SIG-M5 treated with dmso at 0.1 percent for 504 hours (cell line): ENCODE data around the gene GAR1.
"Not testable (repeated sequence)": the region's sequence is repeated elsewhere in the genome, so short reads cannot be mapped to it uniquely, and the experiment has no call there.

Experiments
- DNase-seq: peaks from one replicate; lab custom pipeline; 2025; ENCODE audit not compliant: unreplicated experiment; lab: John Stamatoyannopoulos, UW

GAR1 gene

DNA sequence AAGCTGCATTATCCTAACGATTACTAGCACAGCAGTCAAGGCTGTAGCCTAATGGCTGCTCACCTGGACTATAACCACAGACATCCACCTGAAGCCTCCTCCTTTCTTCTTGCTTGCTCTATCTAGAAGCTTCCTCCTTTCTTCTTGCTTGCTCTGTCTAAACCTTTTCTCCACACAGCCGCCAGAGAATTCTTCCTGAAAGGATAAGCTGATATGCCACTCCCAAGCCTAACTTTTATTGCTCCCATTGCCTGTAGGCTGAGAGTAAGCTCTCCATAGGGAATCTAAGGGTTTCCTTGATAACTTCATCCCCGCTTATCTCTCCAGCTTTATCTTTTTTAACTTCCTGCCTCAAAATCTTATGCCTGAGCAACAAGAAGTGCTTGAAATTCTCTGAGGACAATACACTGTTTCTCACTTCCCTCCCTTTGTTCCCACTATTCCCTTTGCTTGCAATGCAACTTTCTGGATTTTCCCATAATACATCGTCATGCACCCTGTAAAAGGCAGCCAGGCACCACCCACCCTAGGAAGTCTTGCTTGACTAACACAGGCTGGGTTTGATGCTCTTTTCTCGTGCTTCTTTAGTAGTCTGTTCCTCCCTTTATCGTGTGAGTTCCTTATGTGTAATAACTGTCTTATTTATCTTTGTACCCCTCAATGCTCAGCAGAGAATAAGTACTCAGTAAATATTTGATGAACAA is 31.0 kb downstream of the GAR1 start:
- no peak for DNase-seq

DNA sequence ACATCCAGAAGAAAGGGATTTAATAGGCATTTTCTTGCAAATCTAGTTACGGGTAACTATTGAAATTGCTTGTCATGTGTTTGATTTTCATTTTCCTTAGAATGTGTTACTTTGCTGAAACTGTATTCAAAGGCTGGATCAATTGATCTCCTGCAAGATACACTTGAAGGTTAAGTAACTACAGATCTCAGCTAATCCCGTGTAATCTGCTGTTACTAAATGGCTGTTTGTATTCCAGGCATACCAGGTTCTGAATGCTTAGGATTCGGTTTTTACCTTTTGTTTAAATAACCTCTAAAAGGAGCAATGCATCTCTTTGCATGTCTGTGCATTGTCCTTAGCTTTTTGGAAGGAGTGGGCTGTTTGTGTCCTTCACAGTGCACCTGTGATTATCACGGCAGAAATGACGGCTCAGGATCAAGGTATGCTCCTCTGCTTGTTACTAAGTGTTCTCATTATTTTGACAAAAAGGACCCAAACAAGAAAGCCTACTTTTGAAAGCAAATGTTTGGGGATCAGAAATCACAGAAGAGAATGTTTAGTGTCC is 32.4 kb downstream of the GAR1 start, which contains the start of gene LRIT3:
TSS of gene LRIT3 (plus strand) at position 212 of the 547 bp plus-strand sequence. CDS start at position 307, 95 bp downstream.
- DNase-seq, result no peak

DNA sequence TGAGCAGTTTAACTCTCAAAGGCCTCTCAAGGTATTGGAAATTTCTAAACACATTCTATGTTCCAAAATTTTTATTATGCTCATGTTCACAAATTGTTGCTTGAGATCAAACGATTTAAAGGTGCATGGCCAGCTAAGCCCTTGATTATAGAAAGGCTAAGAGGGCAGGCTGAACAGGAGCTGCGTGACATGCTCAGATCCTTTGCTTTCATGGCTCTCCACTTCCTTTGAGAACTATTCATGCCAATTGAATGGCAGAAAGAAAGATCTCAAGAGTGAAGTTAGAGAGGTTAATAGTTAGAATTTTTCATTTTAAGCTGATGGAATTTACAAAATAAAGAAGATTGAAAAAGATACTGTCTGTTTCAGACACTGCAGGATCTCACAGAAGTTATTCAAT is 32.9 kb downstream of the GAR1 start:
- no peak for DNase-seq

DNA sequence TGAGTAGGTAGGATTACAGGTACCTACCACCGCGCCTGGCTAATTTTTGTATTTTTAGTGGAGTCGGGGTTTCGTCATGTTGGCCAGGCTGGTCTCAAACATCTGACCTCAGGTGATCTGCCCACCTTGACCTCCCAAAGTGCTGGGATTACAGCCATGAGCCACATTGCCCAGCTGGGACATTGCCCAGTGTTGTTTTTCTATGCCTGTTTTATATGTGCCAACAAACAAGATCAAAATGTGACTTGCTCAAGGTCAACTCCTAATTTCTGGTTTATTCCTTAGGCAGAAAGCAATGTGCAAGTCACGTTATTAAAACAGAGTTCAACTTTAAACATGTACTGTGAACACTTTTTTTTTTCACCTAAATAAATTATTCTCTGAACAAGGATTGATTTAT is 35.0 kb downstream of the GAR1 start:
- DNase-seq, result no peak

DNA sequence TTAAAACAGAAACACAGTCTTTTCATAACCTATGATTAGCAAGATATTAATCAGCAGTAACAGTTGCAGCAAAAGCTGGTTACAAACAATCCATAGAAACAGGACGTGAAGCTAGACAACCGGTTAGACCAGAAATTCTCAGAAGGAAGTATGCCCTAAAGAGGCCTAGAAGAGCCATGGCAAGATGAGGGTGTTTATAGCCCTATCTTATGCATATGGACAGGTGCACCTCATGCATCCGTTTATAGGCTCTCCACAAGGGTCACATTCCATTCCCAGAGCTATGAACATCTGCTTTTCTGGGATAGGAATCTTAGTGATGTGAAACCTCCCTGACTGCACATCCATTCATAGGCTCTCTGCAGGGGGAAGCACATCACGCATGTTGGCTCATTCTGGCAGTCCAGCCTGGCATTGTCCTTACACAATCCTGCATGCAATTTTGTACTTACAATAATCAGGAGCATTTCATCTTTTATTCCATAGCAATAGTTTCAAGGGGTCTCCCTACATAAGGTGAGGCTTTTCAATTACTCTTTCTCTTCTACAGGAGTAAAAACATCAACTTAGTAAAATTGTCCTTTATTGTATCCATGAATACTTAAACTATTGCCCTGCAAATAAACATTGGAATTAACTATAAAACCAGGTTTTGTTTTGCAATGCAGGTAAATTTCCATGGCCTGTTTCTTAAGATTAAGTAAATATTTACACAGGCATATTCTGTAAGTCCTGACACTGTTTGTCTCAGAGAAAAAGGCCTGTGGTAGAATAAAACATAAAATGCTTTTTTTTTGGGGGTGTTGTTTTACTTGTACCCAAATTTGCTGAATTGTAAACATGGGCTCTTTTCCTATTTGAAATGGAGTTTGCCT is 44.1 kb downstream of the GAR1 start:
- DNase-seq, result not testable (repeated sequence)

DNA sequence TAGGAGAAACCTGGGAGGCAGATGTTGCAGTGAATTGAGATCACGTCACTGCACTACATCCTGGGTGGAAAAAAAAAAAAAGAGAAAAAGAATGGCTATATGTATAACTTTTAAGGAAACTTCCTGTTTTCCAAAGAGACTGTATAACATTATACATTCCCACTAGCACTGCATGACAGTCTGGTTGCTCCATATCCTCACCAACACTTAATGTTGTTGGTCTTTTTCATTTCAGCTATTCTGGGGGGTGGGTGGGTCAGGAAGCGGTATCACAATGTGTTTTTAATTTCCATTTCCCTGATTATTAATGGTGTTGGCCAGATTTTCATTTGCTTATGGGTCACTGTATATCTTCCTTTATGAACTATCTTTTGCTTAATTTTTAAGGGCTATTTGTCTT is 45.7 kb downstream of the GAR1 start:
- no peak for DNase-seq

DNA sequence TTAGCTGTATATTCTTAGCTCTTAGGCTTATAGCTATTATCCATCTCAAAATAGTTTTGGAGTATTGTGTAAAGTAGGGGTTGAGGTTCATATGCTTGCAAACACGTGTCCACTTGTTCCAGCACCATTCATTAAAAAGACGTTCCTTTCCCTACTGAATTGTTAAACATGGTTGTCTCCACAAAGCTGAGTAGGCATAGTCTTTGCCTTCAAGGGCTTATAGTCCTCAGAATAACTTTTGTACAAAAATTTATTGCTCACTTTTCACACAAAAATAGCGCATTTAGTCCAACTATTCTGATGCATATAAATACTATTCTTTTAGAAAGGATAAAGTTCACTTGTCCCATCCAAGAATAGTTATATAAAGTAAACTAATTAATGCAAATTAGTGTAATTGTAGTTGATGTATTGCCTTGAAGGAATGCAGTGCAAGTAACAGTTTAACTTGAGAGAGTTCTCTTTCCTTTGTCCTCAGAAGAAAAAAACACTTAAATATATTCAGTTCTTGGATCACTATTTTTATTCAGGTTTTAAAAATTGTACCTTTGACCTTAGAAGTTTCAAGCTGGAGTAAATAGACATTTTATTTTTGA is 46.5 kb downstream of the GAR1 start:
- DNase-seq, result no peak

DNA sequence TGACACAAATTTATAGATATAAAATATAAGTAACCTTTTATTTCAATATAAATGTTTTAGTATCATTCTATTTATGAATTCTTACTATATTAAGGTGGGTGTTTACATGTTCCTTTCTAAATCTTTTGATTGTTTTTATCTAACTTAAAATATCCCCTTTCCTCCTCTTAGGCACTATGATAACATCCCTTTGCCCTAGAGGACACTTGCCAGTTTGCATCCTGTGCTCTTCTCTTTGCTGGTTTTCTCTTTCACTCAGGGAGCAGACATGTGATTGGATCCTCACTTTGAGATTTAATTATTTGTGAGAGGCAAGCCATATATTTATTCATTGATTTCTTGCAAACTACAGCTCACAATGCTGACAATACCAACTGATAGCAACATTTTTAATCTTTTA is 48.6 kb downstream of the GAR1 start:
- no peak for DNase-seq

DNA sequence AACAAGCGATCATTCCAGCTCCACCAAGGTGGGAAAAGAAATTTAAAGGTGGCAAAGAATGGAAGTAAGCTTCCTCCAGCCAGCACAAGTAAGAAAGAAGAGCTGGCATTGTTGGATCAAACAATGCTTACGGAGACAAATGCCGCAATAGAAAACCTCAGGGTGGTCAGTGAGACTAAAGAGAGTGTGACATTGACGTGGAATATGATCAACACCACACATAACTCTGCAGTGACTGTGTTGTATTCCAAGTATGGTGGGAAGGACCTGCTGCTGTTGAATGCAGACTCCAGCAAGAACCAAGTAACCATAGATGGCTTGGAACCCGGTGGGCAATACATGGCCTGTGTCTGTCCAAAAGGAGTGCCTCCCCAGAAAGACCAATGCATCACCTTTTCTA is 54.5 kb downstream of the GAR1 start:
- DNase-seq, result no peak

DNA sequence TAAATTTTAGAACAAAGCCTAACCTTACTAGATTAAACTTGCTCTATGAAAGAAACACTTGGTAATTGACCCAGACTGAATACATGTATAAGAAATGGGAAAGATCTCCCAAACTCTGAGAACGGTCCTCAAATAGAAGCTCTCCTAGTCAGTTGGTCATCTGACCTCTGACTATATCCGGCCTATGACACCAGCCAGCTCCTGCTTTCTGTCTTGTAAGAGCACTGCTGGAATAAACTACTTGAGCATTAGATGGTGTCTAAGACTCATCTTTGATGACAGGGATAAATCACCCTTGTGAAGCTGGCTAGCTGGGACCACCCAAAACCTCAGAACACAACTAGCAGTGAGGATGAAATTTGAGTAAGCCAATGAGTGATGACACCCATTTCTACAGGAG is 56.5 kb downstream of the GAR1 start:
- no peak for DNase-seq

DNA sequence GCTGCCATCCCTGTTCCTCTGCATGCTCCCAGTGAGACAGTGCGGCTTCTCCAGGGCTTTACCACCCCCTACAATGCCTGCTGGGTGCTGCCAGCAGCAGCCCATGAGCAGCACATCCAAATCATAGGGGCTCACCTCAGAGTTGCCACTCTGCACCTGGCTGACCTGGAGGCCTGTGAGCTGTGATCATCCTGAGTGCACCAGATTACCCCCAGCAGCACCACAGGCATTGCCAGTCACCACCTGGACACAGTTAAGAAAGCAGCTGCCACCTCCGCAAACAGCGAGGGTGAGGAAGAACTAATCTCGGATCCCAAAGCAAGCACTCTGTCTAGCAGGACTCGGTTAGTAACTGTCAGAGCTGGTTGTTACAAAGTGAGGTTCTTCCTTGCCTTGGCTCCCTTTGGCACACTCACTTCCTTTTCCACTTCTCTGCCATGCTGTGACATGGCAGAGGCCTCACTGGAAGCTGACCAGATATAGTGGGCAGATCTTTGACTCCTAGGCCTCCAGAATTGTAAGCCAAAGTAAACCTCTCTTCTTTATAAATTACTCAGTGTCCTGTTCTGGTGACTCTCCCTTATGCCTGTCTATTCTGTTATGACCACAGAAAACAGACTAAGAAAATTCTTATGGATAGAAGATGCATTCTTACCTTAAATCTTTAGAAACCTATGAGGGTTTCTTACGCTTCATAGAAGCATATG is 57.5 kb downstream of the GAR1 start:
- DNase-seq, result no peak

DNA sequence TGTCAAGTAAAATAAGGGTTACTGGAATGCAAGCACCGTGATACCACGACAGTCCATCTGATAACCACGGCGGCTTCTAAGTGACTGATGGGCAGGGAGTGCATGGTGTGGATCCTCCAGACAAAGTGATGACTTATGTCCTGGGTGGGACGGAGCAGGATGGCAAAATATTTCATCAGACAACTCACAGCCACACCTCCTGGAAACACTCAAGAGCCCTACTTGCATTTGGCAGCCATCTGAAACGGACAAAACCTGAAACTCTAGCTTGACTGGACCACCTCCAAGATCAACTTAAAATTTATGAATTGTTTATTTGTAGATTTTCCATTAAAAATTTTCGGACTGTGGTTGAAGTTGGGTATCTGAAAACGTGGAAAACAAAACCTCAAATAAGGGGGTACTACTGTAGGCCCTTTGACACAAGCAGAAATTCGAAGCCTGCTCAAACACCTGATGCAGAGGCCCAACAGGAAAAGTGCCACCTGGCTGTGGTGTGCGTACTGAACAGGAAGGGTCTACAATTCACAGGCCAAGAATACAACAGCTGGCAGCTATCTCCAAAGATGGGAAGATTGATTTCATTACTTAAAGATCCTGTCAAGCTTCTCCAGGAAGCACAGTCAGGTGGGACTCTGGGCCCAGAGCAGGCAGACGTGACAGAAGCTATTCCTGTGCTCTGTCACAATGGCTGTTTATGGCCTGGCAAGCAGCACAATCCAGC is 58.4 kb downstream of the GAR1 start:
- no peak for DNase-seq
